Measurements from ENCODE around the gene PHACTR1. TPM values are rescaled to one million over a fixed set of nuclear protein-coding genes. Genes with fewer than 3 reads are reported as not detected.

Gene PHACTR1
- total RNA-seq, 1 donor from 2014 or later = 2.2 TPM

- TF ChIP-seq CTCF (IDR thresholded peaks at IDR 0.05; ENCODE audit: insufficient read depth, low read length, poor library complexity, severe bottlenecking) = no peak
- no peaks in the 10 kb centered on the region for H3K36me3 ChIP-seq (ENCODE audit: control insufficient read depth, insufficient read depth, low read length)
- no peak for DNase-seq (ENCODE audit: low read depth)
- peak overlapping the region; percentile 62 for H3K4me3 ChIP-seq (ENCODE audit: low read depth, low read length)
- H3K27me3 ChIP-seq (ENCODE audit: control insufficient read depth, insufficient read depth, low read length) = no peaks in the 10 kb centered on the region
Observed at GRCh38 chr6:12958052-12958706, 241.6 kb downstream of the PHACTR1 start.

- Histone ChIP-seq H3K27me3 (ENCODE audit: control insufficient read depth, insufficient read depth, low read length) (no peaks in the 10 kb centered on the region), H3K4me3 (ENCODE audit: low read depth, low read length) (no peak overlapping the region), H3K36me3 (ENCODE audit: control insufficient read depth, insufficient read depth, low read length) (no peaks in the 10 kb centered on the region)
- DNase-seq (ENCODE audit: low read depth) = no peak
- no peak for TF ChIP-seq CTCF (IDR thresholded peaks at IDR 0.05; ENCODE audit: insufficient read depth, low read length, poor library complexity, severe bottlenecking)
Observed at GRCh38 chr6:12961761-12962160, 245.2 kb downstream of the PHACTR1 start.

- Histone ChIP-seq H3K36me3 (ENCODE audit: control insufficient read depth, insufficient read depth, low read length) (no peaks in the 10 kb centered on the region), H3K4me3 (ENCODE audit: low read depth, low read length) (no peak overlapping the region), H3K27me3 (ENCODE audit: control insufficient read depth, insufficient read depth, low read length) (no peaks in the 10 kb centered on the region)
- TF ChIP-seq CTCF (IDR thresholded peaks at IDR 0.05; ENCODE audit: insufficient read depth, low read length, poor library complexity, severe bottlenecking) = no peak
- DNase-seq (ENCODE audit: low read depth) = no peak
Observed at GRCh38 chr6:12962529-12962928, 246.0 kb downstream of the PHACTR1 start.

DNA sequence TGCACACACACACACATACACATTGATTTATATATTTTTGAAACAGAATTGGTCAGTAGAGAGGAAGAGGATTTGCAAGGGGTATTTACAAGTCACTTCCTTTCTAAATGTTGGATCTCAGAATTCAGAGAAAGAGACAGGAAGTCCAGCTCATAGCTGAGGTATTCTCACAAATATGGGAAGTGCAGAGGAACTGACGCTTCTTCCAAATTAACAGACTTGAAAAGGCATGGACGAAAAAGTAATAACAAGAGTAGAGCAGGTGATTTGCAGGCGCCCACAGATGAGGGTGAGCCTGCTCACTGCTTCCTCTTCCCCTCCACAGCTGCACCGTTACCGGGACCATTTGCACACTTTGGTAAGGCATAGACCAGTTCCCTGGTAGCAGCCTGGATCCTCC, 246.4 kb downstream of the PHACTR1 start:
- no peak for DNase-seq (ENCODE audit: low read depth)
- no peak for TF ChIP-seq CTCF (IDR thresholded peaks at IDR 0.05; ENCODE audit: insufficient read depth, low read length, poor library complexity, severe bottlenecking)

GRCh38 chr6:12963567-12963966, 247.0 kb downstream of the PHACTR1 start:
- DNase-seq (ENCODE audit: low read depth) = no peak
- TF ChIP-seq CTCF (IDR thresholded peaks at IDR 0.05; ENCODE audit: insufficient read depth, low read length, poor library complexity, severe bottlenecking) = no peak

More for the DNA sequence above, 246.4 kb downstream of the PHACTR1 start:
- H3K4me3 ChIP-seq (ENCODE audit: low read depth, low read length) = no peak overlapping the region
- no peaks in the 10 kb centered on the region for H3K27me3 ChIP-seq (ENCODE audit: control insufficient read depth, insufficient read depth, low read length)
- H3K36me3 ChIP-seq (ENCODE audit: control insufficient read depth, insufficient read depth, low read length) = no peaks in the 10 kb centered on the region

GRCh38 chr6:12967686-12968085, 251.1 kb downstream of the PHACTR1 start:
- TF ChIP-seq CTCF (IDR thresholded peaks at IDR 0.05; ENCODE audit: insufficient read depth, low read length, poor library complexity, severe bottlenecking) = no peak
- Histone ChIP-seq H3K4me3 (ENCODE audit: low read depth, low read length) (no peak overlapping the region), H3K36me3 (ENCODE audit: control insufficient read depth, insufficient read depth, low read length) (no peaks in the 10 kb centered on the region), H3K27me3 (ENCODE audit: control insufficient read depth, insufficient read depth, low read length) (no peaks in the 10 kb centered on the region)
- DNase-seq (ENCODE audit: low read depth) = no peak

More at GRCh38 chr6:12963567-12963966, 247.0 kb downstream of the PHACTR1 start:
- Histone ChIP-seq H3K4me3 (ENCODE audit: low read depth, low read length) (no peak overlapping the region), H3K27me3 (ENCODE audit: control insufficient read depth, insufficient read depth, low read length) (no peaks in the 10 kb centered on the region), H3K36me3 (ENCODE audit: control insufficient read depth, insufficient read depth, low read length) (no peaks in the 10 kb centered on the region)
